Effector CD8-positive, alpha-beta T cell (primary cell): ENCODE data around the gene LRRC52.

ENCODE experiments used
- DNase-seq: peaks from one replicate; lab custom pipeline; 2025; lab: John Stamatoyannopoulos, UW

The LRRC52 gene

GRCh38 chr1:165537356-165538109, 6.3 kb upstream of the LRRC52 start:
- no peak for DNase-seq

GRCh38 chr1:165539306-165539705, 4.5 kb upstream of the LRRC52 start:
- DNase-seq, result no peak

- no peak for DNase-seq
Observed at GRCh38 chr1:165539908-165540307, 3.9 kb upstream of the LRRC52 start.

- DNase-seq, result no peak
Observed at GRCh38 chr1:165542015-165542631, 1.7 kb upstream of the LRRC52 start.

DNA sequence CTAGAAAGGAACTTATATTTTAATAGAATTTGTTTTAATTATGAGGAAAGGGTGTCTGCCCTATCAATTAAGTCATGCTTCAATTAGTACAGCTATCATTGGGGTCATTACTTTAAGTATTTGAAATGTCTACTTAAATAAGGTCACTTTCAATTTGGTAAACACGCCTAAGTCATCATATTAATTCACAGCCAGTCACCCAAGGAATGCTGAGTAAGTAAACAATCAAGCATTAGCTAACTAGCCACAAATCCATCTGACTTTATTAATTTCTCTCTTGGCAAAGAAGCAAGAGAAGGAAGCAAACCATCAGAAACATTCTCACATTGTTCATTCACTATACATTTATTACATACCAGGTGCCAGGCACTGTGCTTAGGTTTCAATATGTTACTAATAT, 1.2 kb upstream of the LRRC52 start:
- DNase-seq, result no peak

- DNase-seq, result no peak
Observed at GRCh38 chr1:165544996-165545395, 1.2 kb downstream of the LRRC52 start.

DNA sequence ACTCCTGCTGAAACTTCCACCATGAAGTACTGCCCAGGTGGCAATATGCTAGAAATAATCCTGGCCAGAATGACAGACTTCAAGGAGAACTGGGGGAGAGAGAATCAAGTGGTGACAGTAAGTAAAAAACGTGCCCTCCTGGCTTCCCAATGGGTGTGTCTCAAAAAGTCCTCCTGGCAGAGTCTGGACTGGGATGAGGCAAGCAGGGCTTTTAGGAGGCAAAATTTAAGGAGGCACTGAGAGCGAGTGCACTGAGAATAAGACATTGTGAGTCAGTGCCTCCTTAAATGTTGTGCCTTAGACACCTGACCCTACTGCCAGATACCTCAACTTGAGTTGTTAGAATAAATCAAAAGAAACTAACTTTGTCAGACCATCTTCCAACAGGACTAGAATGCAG, 2.2 kb downstream of the LRRC52 start:
- no peak for DNase-seq

- DNase-seq, result no peak
Observed at GRCh38 chr1:165549973-165550372, 6.2 kb downstream of the LRRC52 start.

- no peak for DNase-seq
Observed at GRCh38 chr1:165551469-165551868, 7.7 kb downstream of the LRRC52 start.

GRCh38 chr1:165560883-165561656, 17.3 kb downstream of the LRRC52 start:
- DNase-seq, result no peak

GRCh38 chr1:165562571-165562970, 18.8 kb downstream of the LRRC52 start:
- no peak for DNase-seq

- DNase-seq, result no peak
Observed at GRCh38 chr1:165563551-165563950, 19.8 kb downstream of the LRRC52 start.

GRCh38 chr1:165564561-165564960, 20.8 kb downstream of the LRRC52 start:
- DNase-seq, result no peak

- no peak for DNase-seq
Observed at GRCh38 chr1:165565751-165566490, 22.1 kb downstream of the LRRC52 start.

DNA sequence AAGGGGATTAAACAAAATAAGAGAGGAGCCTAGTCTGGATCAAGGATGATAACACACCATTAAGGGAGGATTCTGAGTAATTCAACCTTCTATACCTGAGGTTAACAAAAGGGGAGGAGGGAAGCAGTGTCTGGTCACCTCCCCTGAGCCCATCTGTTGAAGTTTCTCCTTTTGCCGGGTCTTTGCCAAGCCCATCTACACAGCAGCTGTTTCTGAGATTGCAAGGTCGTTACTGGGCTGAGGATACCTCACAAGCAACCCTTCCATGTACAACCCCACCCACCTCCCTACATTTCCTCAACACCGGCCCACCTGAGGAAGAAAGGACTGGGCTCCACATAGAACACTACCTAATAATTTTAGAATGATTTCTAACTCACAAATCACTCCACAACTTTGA, 26.3 kb downstream of the LRRC52 start:
- no peak for DNase-seq

DNA sequence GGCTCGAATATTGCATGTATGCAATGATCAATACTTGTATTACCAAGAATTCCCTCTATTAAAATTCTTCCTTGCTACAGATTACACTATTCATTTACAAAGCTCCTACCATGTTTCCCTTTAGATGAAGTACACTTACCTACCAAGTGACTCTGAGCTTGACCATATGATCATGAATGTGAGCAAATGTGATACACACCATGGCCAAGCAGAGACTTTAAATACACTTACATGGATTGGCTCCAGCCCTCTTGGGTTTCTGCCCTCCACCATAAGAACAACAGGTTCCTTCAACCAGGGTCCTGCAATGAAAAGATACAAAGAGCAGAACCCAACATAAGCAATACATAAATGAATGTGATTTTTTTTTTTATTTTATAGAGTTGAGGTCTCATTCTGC, 30.0 kb downstream of the LRRC52 start:
- DNase-seq, result no peak

DNA sequence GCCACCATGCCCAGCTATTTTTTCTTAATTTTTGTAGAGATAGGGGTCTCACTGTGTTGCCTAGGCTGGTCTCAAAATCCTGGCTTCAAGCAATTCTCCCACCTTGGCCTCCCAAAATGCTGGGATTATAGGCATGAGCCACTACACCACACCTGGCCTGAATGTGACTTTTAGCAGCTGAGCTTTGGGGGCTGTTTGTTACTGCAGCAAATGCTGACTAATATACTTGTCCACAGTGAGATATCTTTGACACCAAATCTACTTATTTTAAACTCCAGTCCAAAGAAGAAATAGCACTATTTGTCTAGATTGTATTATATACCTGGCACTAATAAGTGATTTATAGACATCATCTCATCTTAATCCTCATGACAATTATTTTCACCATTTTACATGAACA, 30.5 kb downstream of the LRRC52 start:
- DNase-seq, result no peak

- DNase-seq, result no peak
Observed at GRCh38 chr1:165575468-165576099, 31.8 kb downstream of the LRRC52 start.

DNA sequence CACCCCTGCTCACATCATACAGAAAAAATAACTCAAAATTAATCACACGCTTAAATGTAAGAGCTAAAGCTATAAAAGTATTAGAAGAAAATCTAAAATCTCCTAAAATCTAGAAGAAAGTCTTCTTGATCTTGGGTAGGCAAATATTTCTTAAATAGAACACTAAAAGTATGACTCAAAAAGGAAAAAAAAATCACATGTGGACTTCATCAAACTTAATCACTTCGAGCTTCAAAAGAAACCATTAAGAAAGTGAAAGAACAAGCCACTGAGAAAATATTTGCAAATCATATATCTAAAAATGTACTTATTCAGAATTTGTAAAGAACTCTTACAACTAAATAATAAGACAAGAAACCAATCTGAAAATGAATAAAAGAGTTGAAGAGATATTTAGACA, 32.7 kb downstream of the LRRC52 start:
- DNase-seq, result no peak

- DNase-seq, result no peak
Observed at GRCh38 chr1:165577707-165578106, 33.9 kb downstream of the LRRC52 start.

DNA sequence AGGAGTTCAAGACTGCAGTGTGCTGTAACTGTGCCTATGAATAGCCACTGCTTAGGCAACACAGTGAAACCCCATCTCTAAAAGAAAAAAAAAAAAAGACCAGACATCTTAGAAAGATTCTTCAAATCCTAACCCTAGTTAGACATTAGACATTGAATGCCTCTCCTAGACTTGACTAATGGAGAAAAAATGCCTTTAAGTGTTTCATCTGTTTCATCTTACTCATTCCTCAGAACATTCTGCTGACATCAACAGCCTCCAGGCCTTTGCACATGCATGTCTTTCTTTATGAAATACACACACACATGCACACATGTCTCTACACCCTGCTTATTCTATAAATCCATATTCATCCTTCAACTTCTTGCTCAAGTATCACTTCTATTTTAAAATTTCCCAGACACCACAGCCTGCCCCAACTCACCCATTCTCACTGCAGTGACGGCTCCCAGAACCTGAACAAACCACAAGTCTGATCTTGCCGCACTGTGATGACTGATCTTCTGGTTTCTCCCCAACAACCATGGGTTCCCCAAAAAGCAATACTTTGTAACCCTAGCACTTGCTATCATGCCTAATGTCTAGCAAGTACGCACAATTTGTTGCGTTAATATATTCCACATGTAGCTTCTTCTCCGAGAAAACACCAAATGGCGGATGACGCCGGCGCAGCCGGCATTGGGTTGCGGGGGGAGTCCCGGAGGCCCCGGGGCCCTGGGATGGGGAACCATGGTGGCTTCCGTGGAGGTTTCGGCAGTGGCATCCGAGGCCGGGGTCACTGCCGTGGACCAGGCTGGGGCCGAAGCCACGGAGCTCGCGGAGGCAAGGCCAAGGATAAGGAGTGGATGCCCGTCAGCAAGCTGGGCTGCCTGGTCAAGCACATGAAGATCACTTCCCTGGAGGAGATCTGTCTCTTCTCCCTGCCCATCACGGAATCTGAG, 37.4 kb downstream of the LRRC52 start:
- DNase-seq, result no peak
